Stimulated activated CD4-positive, alpha-beta T cell treated with anti-CD3 and anti-CD28 coated beads, Interleukin-4, amount 100 ng/mL, for 48 hours (primary cell): ENCODE measurements around the gene MYO3B.
"Not testable (repeated sequence)": the region's sequence is repeated elsewhere in the genome, so short reads cannot be mapped to it uniquely, and the experiment has no call there.

ENCODE experiments used
- DNase-seq, 2 donors: peaks; one replicate each; pipeline ENCODE4 v3.0.0-alpha.2; 2020; ENCODE audit warnings: low read depth in 2 of 2

Gene MYO3B

GRCh38 chr2:170563401-170563800 is 385.5 kb downstream of the MYO3B start:
- no peak for DNase-seq

GRCh38 chr2:170566138-170566537 is 388.2 kb downstream of the MYO3B start:
- DNase-seq: no peak

GRCh38 chr2:170567429-170567828 is 389.5 kb downstream of the MYO3B start:
- DNase-seq: no peak

- DNase-seq: no peak
Observed at GRCh38 chr2:170568511-170568910, 390.6 kb downstream of the MYO3B start.

GRCh38 chr2:170571612-170572011 is 393.7 kb downstream of the MYO3B start:
- DNase-seq: no peak

- no peak for DNase-seq
Observed at GRCh38 chr2:170573671-170574070, 395.7 kb downstream of the MYO3B start.

GRCh38 chr2:170576296-170576695 is 398.3 kb downstream of the MYO3B start:
- no peak for DNase-seq

GRCh38 chr2:170577356-170577755 is 399.4 kb downstream of the MYO3B start:
- no peak for DNase-seq

GRCh38 chr2:170578606-170579005 is 400.7 kb downstream of the MYO3B start:
- DNase-seq: no peak

GRCh38 chr2:170579511-170579910 is 401.6 kb downstream of the MYO3B start:
- DNase-seq: no peak

GRCh38 chr2:170582313-170582712 is 404.4 kb downstream of the MYO3B start:
- DNase-seq: no peak

- DNase-seq: no peak
Observed at GRCh38 chr2:170582751-170583463, 405.0 kb downstream of the MYO3B start.

- DNase-seq: no peak
Observed at GRCh38 chr2:170585067-170585466, 407.1 kb downstream of the MYO3B start.

- no peak for DNase-seq
Observed at GRCh38 chr2:170586571-170587095, 408.7 kb downstream of the MYO3B start.

GRCh38 chr2:170587117-170587516 is 409.2 kb downstream of the MYO3B start:
- DNase-seq: no peak

- no peak for DNase-seq
Observed at GRCh38 chr2:170587922-170588321, 410.0 kb downstream of the MYO3B start.

- no peak for DNase-seq
Observed at GRCh38 chr2:170588729-170589128, 410.8 kb downstream of the MYO3B start.

GRCh38 chr2:170596576-170596975 is 418.6 kb downstream of the MYO3B start:
- no peak for DNase-seq

- no peak for DNase-seq
Observed at GRCh38 chr2:170598067-170598395, 420.1 kb downstream of the MYO3B start.

GRCh38 chr2:170601489-170601888 is 423.5 kb downstream of the MYO3B start:
- DNase-seq: no peak

- no peak for DNase-seq
Observed at GRCh38 chr2:170605862-170606261, 427.9 kb downstream of the MYO3B start.

- DNase-seq: no peak
Observed at GRCh38 chr2:170607171-170607570, 429.2 kb downstream of the MYO3B start.

GRCh38 chr2:170610615-170611014 is 432.7 kb downstream of the MYO3B start:
- DNase-seq: no peak

GRCh38 chr2:170618948-170619347 is 441.0 kb downstream of the MYO3B start:
- not testable (repeated sequence) for DNase-seq
